Measurements from ENCODE around the gene B3GNT9.

DNA sequence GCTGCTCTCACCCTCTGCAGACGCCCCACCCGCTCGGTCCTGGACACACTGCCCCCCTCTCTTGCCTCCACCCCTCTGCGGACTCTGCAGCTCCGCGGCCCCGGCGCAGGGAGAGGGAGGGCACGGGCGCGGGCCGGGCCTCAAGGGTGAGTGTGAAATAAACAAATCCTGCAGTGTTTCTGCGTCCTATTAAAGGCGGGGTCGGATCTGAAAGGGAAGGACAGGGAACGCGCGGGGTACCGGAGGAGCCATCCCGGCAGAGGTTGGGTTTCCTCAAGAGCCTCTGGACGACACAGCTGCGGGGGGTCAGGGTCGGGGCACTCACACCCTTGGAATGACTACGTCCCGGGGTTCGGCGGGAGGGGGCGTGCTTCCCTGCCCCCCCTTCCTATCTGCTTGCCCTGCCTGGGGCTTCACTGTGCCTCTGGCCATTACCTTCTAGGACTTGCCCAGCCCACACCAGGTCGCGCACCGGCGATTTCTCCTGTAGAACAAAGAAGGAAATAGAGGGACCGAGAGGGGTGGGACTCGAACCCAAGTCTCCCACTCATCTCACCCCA lies 13.3 kb upstream of the B3GNT9 start:
- TF ChIP-seq, protein P1, sequence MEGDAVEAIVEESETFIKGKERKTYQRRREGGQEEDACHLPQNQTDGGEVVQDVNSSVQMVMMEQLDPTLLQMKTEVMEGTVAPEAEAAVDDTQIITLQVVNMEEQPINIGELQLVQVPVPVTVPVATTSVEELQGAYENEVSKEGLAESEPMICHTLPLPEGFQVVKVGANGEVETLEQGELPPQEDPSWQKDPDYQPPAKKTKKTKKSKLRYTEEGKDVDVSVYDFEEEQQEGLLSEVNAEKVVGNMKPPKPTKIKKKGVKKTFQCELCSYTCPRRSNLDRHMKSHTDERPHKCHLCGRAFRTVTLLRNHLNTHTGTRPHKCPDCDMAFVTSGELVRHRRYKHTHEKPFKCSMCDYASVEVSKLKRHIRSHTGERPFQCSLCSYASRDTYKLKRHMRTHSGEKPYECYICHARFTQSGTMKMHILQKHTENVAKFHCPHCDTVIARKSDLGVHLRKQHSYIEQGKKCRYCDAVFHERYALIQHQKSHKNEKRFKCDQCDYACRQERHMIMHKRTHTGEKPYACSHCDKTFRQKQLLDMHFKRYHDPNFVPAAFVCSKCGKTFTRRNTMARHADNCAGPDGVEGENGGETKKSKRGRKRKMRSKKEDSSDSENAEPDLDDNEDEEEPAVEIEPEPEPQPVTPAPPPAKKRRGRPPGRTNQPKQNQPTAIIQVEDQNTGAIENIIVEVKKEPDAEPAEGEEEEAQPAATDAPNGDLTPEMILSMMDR (IDR thresholded peaks at IDR 0.05): no peak
- TF ChIP-seq POLR2A (IDR thresholded peaks at IDR 0.05): no peak
